ENCODE data around the gene ZMIZ1. TPM values are rescaled to one million over a fixed set of nuclear protein-coding genes. Genes with fewer than 3 reads are reported as not detected.

ZMIZ1 gene
- total RNA-seq, 1 experiment from 2014 or later = 23.5 TPM

GRCh38 chr10:79103129-79103528 is 34.4 kb downstream of the ZMIZ1 start:
- BruUV-seq (replicated peaks) = no TSS peak
- Mint-ChIP-seq H3K9me3 (ENCODE audit: low read depth, unreplicated experiment) (no peaks in the 10 kb centered on the region), H3K27me3 (ENCODE audit: unreplicated experiment) (no peaks in the 10 kb centered on the region), H3K4me3 (ENCODE audit: low read depth, unreplicated experiment) (no peak overlapping the region), H3K4me1 (ENCODE audit: low read depth, unreplicated experiment) (peaks cover 39% of the 10 kb centered on the region), H3K27ac (ENCODE audit: unreplicated experiment) (no peak overlapping the region), H3K36me3 (ENCODE audit: insufficient read depth, unreplicated experiment) (peaks cover 14% of the 10 kb centered on the region)
- no peak for DNase-seq
- CTCF ChIA-PET = interaction anchor here (0.6 to 1.3 kb wide), 3 partner anchors 8 to 403 kb away, joined by 3 to 5 read pairs (median 4); no protein-coding TSS in a partner anchor
- intact Hi-C loops (cut with micrococcal nuclease; ENCODE audit: unreplicated experiment) = no loop called here
- TF ChIP-seq CTCF (IDR thresholded peaks at IDR 0.05; ENCODE audit: unreplicated experiment) = no peak

GRCh38 chr10:79103585-79103984 is 34.8 kb downstream of the ZMIZ1 start:
- Mint-ChIP-seq H3K36me3 (ENCODE audit: insufficient read depth, unreplicated experiment) (peaks cover 14% of the 10 kb centered on the region), H3K4me1 (ENCODE audit: low read depth, unreplicated experiment) (peaks cover 36% of the 10 kb centered on the region), H3K9me3 (ENCODE audit: low read depth, unreplicated experiment) (no peaks in the 10 kb centered on the region), H3K27ac (ENCODE audit: unreplicated experiment) (no peak overlapping the region), H3K4me3 (ENCODE audit: low read depth, unreplicated experiment) (no peak overlapping the region), H3K27me3 (ENCODE audit: unreplicated experiment) (no peaks in the 10 kb centered on the region)
- BruUV-seq (replicated peaks) = no TSS peak
- no peak for DNase-seq
- CTCF ChIA-PET = interaction anchor here (0.6 to 1.3 kb wide), 2 partner anchors 8 to 100 kb away, joined by 3 to 5 read pairs; no protein-coding TSS in a partner anchor
- intact Hi-C loops (cut with micrococcal nuclease; ENCODE audit: unreplicated experiment) = no loop called here
- no peak for TF ChIP-seq CTCF (IDR thresholded peaks at IDR 0.05; ENCODE audit: unreplicated experiment)

GRCh38 chr10:79105150-79105739 is 36.5 kb downstream of the ZMIZ1 start:
- Mint-ChIP-seq H3K4me1 (ENCODE audit: low read depth, unreplicated experiment) (peaks cover 42% of the 10 kb centered on the region), H3K27ac (ENCODE audit: unreplicated experiment) (no peak overlapping the region), H3K9me3 (ENCODE audit: low read depth, unreplicated experiment) (no peaks in the 10 kb centered on the region), H3K27me3 (ENCODE audit: unreplicated experiment) (no peaks in the 10 kb centered on the region), H3K4me3 (ENCODE audit: low read depth, unreplicated experiment) (no peak overlapping the region), H3K36me3 (ENCODE audit: insufficient read depth, unreplicated experiment) (peaks cover 14% of the 10 kb centered on the region)
- DNase-seq = no peak
- intact Hi-C loops (cut with micrococcal nuclease; ENCODE audit: unreplicated experiment) = no loop called here
- BruUV-seq (replicated peaks) = no TSS peak
- CTCF ChIA-PET = no interaction called here
- no peak for TF ChIP-seq CTCF (IDR thresholded peaks at IDR 0.05; ENCODE audit: unreplicated experiment)

GRCh38 chr10:79105818-79106217 is 37.1 kb downstream of the ZMIZ1 start:
- TF ChIP-seq CTCF (IDR thresholded peaks at IDR 0.05; ENCODE audit: unreplicated experiment) = no peak
- BruUV-seq (replicated peaks) = no TSS peak
- Mint-ChIP-seq H3K4me1 (ENCODE audit: low read depth, unreplicated experiment) (peaks cover 39% of the 10 kb centered on the region), H3K27me3 (ENCODE audit: unreplicated experiment) (no peaks in the 10 kb centered on the region), H3K4me3 (ENCODE audit: low read depth, unreplicated experiment) (no peak overlapping the region), H3K27ac (ENCODE audit: unreplicated experiment) (no peak overlapping the region), H3K36me3 (ENCODE audit: insufficient read depth, unreplicated experiment) (peaks cover 14% of the 10 kb centered on the region), H3K9me3 (ENCODE audit: low read depth, unreplicated experiment) (no peaks in the 10 kb centered on the region)
- DNase-seq = no peak
- CTCF ChIA-PET = no interaction called here
- intact Hi-C loops (cut with micrococcal nuclease; ENCODE audit: unreplicated experiment) = no loop called here

All from Calu3 (cell line).